Stimulated activated naive CD8-positive, alpha-beta T cell treated with anti-CD3 and anti-CD28 coated beads, Interleukin-15, Interleukin-2, amounts not matched to agents 100 U/mL and 50 U/mL, for 24 hours (primary cell): ENCODE results near the gene KLKB1.
"Not testable (repeated sequence)": the region's sequence is repeated elsewhere in the genome, so short reads cannot be mapped to it uniquely, and the experiment has no call there.

ENCODE experiments used
- ATAC-seq: fragments of 150-1000 bp; cut with Tn5 transposase; one replicate; pipeline ENCODE4 v1.10.0; 2021
- DNase-seq: peaks from one replicate; pipeline ENCODE4 v3.0.0; 2021

The KLKB1 gene

DNA sequence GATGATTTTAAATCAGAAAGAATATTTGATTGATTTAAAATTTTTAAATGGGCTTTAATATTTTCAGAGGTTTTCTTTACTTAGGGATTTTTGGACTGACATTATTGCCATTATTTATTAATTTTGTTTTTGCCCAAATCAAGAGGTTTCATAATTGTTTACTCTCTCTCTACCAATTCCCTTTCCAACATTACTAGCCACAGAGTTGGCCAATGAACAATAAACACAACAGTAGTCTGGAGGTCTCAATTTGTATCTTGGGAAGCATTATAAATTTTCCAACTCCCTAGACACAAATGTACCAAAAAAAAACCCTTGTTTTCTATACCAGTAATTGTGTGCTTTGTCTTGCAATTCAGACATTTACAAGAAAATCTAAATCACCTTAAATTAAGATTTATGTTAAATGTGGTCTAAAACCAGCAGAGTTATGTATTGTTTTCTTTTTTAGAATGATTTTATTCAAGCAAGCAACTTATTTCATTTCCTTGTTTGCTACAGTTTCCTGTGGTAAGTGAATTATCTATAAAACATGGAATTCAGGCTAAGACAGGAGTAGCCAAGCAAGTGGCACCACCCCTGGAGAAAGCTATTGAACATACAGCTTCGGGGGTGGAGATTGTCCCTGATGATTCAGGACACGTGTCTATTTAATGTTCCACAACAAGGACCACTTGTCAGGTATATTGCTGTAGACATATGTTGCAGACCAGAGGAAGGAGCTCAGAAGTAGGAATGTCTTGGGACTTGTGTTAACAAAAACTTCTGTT lies 622 bp downstream of the KLKB1 start:
- DNase-seq = no peak
- ATAC-seq = no peak

DNA sequence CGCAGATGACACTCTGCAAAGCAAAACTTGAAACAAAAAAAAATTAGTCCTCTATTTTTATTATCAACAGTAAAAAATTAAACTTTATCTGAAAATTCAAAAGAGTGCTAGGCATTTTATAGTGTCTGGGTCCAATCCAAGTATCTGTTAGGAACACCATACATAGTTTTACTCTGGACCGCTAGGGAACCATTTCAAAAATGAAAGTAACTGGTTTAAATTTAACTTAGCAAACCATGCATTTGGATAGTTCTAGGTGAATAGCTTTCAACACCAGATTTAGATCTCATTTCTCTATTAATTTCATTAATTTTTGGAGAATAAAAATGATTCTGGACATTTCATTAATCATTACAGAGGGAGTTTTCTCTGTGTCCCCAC lies 1.2 kb downstream of the KLKB1 start:
- ATAC-seq (no peak), DNase-seq (no peak)

GRCh38 chr4:186234367-186234766 lies 7.1 kb downstream of the KLKB1 start:
- ATAC-seq (no peak), DNase-seq (no peak)

GRCh38 chr4:186236126-186236525 lies 8.8 kb downstream of the KLKB1 start:
- DNase-seq = no peak
- ATAC-seq = no peak

DNA sequence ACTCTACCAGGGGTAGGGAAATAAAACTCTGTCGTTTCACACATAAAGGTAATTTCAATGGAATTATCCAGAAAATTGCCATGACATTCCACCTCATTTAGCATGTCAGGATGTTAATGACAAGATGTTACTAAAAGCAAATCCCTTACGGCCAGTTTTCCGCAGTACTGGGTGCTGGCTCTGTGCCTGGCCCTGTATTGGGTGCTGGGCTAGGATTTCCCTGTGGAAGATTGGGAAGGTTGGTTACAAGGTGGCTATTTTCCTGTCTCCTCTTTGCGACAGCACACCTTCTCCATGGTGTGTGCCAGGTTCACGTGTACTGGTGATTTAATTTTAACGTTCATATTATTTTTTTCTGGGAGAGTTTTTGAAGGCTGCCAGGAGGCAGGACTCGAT lies 13.1 kb downstream of the KLKB1 start:
- ATAC-seq (no peak), DNase-seq (no peak)

DNA sequence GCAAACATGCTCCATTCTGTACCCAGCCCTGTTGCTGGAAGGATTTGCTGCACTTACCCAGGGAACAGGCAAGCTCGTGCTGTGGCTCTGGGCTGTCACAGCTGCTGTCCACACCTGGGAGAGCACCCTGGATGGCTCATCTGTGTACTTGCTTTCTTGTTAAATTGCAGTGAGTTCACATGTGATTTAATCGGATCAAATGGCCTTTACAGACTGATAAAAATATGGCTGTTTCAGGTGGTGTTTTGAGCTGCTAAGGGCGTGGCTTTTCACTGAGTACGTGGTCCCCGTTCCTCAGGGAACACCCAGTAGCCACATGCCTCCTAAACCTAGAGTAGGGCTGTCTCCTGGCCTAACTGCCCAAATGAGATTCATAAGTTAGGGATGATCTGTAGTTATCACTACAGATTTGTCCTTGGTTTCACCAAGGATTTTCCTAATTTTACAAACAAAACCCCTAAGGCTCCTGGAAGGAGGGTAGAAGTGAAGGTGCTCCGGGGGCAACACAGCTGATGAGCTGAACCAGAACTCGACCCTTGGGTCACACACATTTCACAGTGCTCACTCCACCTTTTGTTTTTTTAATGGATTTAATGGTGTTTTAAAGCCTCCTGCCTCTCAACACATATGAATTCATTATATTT lies 13.7 kb downstream of the KLKB1 start:
- DNase-seq (no peak), ATAC-seq (no peak)

GRCh38 chr4:186241616-186242015 lies 14.3 kb downstream of the KLKB1 start:
- DNase-seq (no peak), ATAC-seq (no peak)

- ATAC-seq, DNase-seq: not testable (repeated sequence)
Measured at GRCh38 chr4:186242031-186242430, 14.7 kb downstream of the KLKB1 start.

DNA sequence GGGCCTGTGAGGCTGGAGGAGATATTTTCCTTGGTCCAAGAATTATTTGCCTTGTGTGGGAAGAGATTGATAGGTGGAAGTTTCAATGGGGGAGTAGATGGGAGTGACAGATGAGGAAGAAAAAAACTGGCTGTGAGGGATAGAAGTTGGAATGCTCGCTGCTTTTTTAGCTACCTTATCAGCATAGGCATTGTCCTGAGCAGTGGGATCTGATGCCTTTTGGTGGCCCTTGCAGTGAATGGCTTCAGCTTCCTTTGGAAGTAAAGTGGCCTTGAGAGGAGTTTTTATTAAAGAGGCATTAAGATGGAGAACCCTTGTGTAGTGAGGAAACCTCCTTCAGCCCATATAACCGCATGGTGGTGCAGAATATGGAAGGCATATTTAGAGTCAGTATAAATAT lies 16.0 kb downstream of the KLKB1 start:
- no peak for ATAC-seq

DNA sequence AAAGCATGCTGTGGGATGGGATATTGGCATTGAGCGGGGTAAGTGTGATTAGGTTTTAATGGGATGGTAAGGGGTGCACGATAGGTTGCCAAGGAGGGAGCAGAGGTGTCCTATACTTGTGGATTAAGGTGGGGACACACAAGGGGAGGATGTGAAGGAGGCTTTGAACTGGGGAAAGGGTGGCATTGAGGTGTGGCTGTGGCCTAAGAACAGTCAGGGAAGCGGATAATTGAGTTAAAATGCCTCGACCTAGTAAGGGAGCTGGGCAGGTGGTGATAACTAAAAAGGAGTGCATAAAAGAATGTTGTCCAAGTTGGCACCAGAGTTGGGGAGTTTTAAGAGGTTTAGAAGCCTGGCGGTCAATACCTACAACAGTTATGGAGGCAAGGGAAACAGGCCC lies 17.5 kb downstream of the KLKB1 start:
- DNase-seq (no peak), ATAC-seq (no peak)

More for the DNA sequence above, 16.0 kb downstream of the KLKB1 start:
- no peak for DNase-seq

- not testable (repeated sequence) for ATAC-seq, DNase-seq
Measured at GRCh38 chr4:186247062-186247752, 19.9 kb downstream of the KLKB1 start.

- no peak for ATAC-seq
- no peak for DNase-seq
Measured at GRCh38 chr4:186248643-186249042, 21.3 kb downstream of the KLKB1 start.

GRCh38 chr4:186249785-186250754 lies 22.8 kb downstream of the KLKB1 start:
- DNase-seq = no peak

GRCh38 chr4:186250760-186251159 lies 23.5 kb downstream of the KLKB1 start:
- ATAC-seq (no peak), DNase-seq (no peak)

More at GRCh38 chr4:186249785-186250754, 22.8 kb downstream of the KLKB1 start:
- ATAC-seq = no peak

DNA sequence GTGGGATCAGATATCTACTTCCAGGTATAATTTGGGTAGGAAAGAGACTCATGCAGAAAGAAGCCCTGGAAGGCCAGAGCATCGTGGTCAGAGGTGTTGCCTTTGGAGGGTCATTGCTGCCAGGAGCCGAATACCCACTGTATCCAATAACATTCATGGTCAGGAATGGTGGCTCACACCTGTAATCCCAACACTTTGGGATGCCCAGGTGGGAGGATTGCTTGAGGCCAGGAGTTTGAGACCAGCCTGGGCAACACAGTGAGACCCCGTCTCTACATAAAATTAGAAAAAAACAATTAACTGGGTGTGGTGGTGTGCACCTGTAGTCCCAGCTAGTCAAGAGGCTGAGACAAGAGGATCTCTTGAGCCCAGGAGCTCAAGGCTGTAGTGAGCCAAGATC lies 27.8 kb downstream of the KLKB1 start:
- ATAC-seq = no peak

DNA sequence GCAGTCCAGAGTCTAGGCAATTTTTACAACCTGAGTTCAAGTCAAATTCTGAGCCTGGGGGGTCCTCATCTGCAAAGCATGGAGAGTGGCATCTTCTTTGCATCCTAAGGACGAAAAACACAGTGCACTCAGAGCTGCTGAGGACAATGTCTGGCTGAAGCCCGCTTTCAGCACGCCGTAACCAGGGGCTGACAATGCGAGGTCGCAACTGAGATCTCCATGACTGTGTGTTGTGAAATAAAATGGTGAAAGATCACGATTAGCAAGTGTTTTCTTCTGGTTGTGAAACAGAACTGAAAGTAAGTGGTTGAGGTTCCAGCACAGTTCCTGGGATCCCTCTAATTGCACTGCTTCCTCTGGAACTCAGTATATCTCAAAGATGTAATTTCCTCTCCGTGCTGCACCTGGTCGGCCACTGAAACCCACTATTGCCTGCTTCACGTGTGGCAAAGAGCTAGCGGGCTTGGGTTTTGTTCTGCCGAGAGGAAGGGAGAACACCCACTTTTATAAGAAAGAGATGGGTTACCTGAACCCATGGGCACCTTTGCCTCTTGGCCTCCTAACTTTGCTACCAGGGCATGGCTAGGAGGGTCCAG lies 31.0 kb downstream of the KLKB1 start:
- ATAC-seq (no peak), DNase-seq (no peak)

More for the DNA sequence above, 27.8 kb downstream of the KLKB1 start:
- DNase-seq = no peak

DNA sequence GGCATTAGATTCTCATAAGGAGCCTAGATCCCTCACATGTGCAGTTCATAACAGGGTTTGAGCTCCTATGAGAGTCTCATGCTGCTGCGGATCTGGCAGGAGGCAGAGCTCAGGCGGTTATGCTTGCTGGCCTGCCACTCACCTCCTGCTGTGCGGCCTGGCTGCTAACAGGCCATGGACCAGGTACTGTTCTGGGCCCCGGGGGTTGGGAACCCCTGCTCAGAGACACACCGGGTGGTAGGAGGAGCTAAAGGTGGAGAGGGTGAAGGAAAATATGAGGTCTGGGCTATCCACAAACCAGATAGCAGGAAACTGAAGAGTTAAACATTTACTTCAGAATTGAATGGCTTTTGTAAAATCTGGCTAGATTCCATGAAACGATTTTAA lies 32.8 kb downstream of the KLKB1 start:
- DNase-seq (no peak), ATAC-seq (no peak)

GRCh38 chr4:186260504-186261448 lies 33.5 kb downstream of the KLKB1 start:
- DNase-seq (no peak), ATAC-seq (no peak)

DNA sequence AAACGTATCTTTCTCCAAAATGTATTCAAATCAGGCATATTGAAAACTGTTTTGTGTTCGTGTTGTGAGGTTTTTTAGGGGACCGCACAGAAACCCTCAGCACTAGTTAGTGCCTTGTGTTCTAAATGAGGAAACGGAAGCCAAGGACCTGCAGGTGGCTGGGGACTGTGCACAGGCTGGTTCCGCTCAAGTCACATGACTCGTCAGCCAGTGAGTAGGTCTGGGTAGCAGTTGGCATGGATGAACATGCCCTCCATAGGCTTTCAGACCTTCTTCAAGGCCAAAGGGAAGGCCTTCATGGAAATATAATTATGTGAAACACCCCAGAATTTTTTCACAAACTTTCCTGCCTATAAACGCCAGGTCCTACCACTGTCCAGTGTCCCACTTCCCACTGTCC lies 37.4 kb downstream of the KLKB1 start:
- DNase-seq (no peak), ATAC-seq (no peak)

DNA sequence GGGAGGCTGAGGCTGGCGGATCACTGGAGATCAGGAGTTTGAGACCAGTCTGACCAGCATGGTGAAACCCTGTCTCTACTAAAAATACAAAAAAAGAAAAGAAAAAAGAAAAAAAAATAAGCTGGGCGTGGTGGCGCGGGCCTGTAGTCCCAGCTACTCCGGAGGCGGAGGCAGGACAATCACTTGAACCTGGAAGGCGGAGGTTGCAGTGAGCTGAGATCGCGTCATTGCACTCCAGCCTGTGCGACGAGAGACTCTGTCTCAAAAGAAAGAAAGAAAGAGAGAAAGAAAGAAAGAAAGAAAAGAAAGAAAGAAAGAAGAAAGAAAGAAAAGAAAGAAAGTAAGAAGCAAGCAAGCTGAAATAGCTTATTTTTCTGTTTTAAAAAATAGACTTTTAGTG lies 37.9 kb downstream of the KLKB1 start:
- not testable (repeated sequence) for DNase-seq, ATAC-seq
